HepG2 (cell line): ENCODE measurements around the gene SLAMF9. TPM values are rescaled to one million over a fixed set of nuclear protein-coding genes. Genes with fewer than 3 reads are reported as not detected.

ENCODE experiments used
- ATF5 ChIP-seq: sonication (generic); formaldehyde crosslinking; IDR thresholded peaks from 2 replicates; pipeline ENCODE4 v1.4.0; 2020; ENCODE audit warnings: mild to moderate bottlenecking, low read depth, missing genetic modification reagents
- BCL3 ChIP-seq: sonication (generic); formaldehyde crosslinking; IDR thresholded peaks from 2 replicates; pipeline ENCODE4 v1.5.1; 2020; ENCODE audit warnings: mild to moderate bottlenecking, missing genetic modification reagents, moderate library complexity
- ETV6 ChIP-seq: sonication (generic); formaldehyde crosslinking; conservative IDR thresholded peaks from 2 replicates; pipeline ENCODE4 v1.4.0; 2020; ENCODE audit warnings: missing genetic modification reagents
- HIVEP1 ChIP-seq: sonication (generic); formaldehyde crosslinking; IDR thresholded peaks from 2 replicates; pipeline ENCODE4 v1.4.0; 2020; ENCODE audit warnings: mild to moderate bottlenecking, missing genetic modification reagents
- HOXA5 ChIP-seq: sonication (generic); formaldehyde crosslinking; IDR thresholded peaks from 2 replicates; pipeline ENCODE4 v1.4.0; 2020; ENCODE audit warnings: missing genetic modification reagents
- KIAA2018 ChIP-seq: sonication (generic); formaldehyde crosslinking; IDR thresholded peaks from 2 replicates; pipeline ENCODE4 v1.5.0; 2020; ENCODE audit warnings: mild to moderate bottlenecking, missing genetic modification reagents, borderline replicate concordance
- NCOA5 ChIP-seq: sonication (generic); formaldehyde crosslinking; IDR thresholded peaks from 2 replicates; pipeline ENCODE4 v1.4.0; 2020; ENCODE audit warnings: missing genetic modification reagents
- ONECUT2 ChIP-seq: sonication (generic); formaldehyde crosslinking; IDR thresholded peaks from 2 replicates; pipeline ENCODE4 v1.4.0; 2020; ENCODE audit warnings: missing genetic modification reagents
- SAFB2 ChIP-seq: sonication (generic); formaldehyde crosslinking; IDR thresholded peaks from 2 replicates; pipeline ENCODE4 v1.5.1; 2020; ENCODE audit warnings: missing genetic modification reagents, low read depth, mild to moderate bottlenecking, borderline replicate concordance
- SALL1 ChIP-seq: sonication (generic); formaldehyde crosslinking; IDR thresholded peaks from 2 replicates; pipeline ENCODE4 v1.8.0; 2022; ENCODE audit warnings: mild to moderate bottlenecking, missing genetic modification reagents
- TAF15 ChIP-seq: fragments of 200-400 bp; formaldehyde crosslinking; IDR thresholded peaks from one replicate; pipeline ENCODE4 v1.6.1; 2018; ENCODE audit warnings: mild to moderate bottlenecking, low read depth, low read length; ENCODE audit not compliant: poor library complexity, severe bottlenecking
- TIGD3 ChIP-seq: sonication (generic); formaldehyde crosslinking; IDR thresholded peaks from 2 replicates; pipeline ENCODE4 v1.5.1; 2020; ENCODE audit warnings: mild to moderate bottlenecking, missing genetic modification reagents, borderline replicate concordance
- YEATS4 ChIP-seq: sonication (generic); formaldehyde crosslinking; IDR thresholded peaks from 2 replicates; pipeline ENCODE4 v1.4.0; 2020; ENCODE audit warnings: missing genetic modification reagents, borderline replicate concordance
- ZIK1 ChIP-seq: sonication (generic); formaldehyde crosslinking; IDR thresholded peaks from 2 replicates; pipeline ENCODE4 v1.5.0; 2020; ENCODE audit warnings: mild to moderate bottlenecking, low read depth, missing genetic modification reagents, borderline replicate concordance
- ZNF33B ChIP-seq: sonication (generic); formaldehyde crosslinking; IDR thresholded peaks from 2 replicates; pipeline ENCODE4 v1.5.1; 2020; ENCODE audit warnings: mild to moderate bottlenecking, missing genetic modification reagents
- ZNF766 ChIP-seq: sonication (generic); formaldehyde crosslinking; IDR thresholded peaks from 2 replicates; pipeline ENCODE4 v1.5.0; 2020; ENCODE audit warnings: missing genetic modification reagents, borderline replicate concordance
- ZNF780A ChIP-seq: sonication (generic); formaldehyde crosslinking; IDR thresholded peaks from 2 replicates; pipeline ENCODE4 v1.8.0; 2022; ENCODE audit warnings: mild to moderate bottlenecking, missing genetic modification reagents, moderate library complexity
- polyA plus RNA-seq, 8 experiments: library from polyadenylated mRNA; depleted of rRNA in 3 of 8; stranded (reverse) in 7 of 8; unstranded in 1 of 8; fragments of >200 nt; fragmentation: Illumina TruSeq in 4 of 8; extraction: Trizol in 4 of 8; gene quantifications; 2 replicates each; pipeline versions ENCODE4 v1.2.1 to v1.2.3, GENCODE V29; 2011 to 2016; ENCODE audit warnings: low read depth in 4 of 8, missing spikeins in 1 of 8, mixed read lengths in 1 of 8; ENCODE audit not compliant: insufficient read depth in 1 of 8
- total RNA-seq, 5 experiments: library from RNA; depleted of rRNA; stranded (reverse); fragments of >200 nt; fragmentation: Illumina TruSeq; extraction: Trizol; gene quantifications; 2 replicates each; pipeline ENCODE4 v1.2.3, GENCODE V29; 2016; ENCODE audit warnings: low read depth in 1 of 5

Gene SLAMF9
- total and polyA plus RNA-seq, 2 of the 13 experiments (the other 11 are each of a cell fraction or from before 2014, with no cell fraction given): 0.82 TPM; not detected in 1

- no peak for TF ChIP-seq ATF5 (CRISPR knock-in tag)
- TF ChIP-seq KIAA2018 (CRISPR knock-in tag): no peak
- TF ChIP-seq ZNF33B (CRISPR knock-in tag): no peak
- TF ChIP-seq HOXA5 (CRISPR knock-in tag): peak; percentile 91
- no peak for TF ChIP-seq TAF15
- TF ChIP-seq SAFB2 (CRISPR knock-in tag): no peak
- peak; percentile 98 for TF ChIP-seq SALL1 (CRISPR knock-in tag)
- no peak for TF ChIP-seq HIVEP1 (CRISPR knock-in tag)
- TF ChIP-seq NCOA5: no peak
- no peak for TF ChIP-seq YEATS4 (CRISPR knock-in tag)
- TF ChIP-seq TIGD3 (CRISPR knock-in tag): no peak
- TF ChIP-seq ZNF780A: no peak
- TF ChIP-seq BCL3: no peak
- TF ChIP-seq ZIK1 (CRISPR knock-in tag): no peak
- TF ChIP-seq ZNF766 (CRISPR knock-in tag): no peak
- no peak for TF ChIP-seq ONECUT2 (CRISPR knock-in tag)
- TF ChIP-seq ETV6 (CRISPR knock-in tag): no peak
These were observed 16.9 kb upstream of the SLAMF9 start (continued) for GRCh38 chr1:159970932-159971342.
